C4-2B (cell line): Measurements from ENCODE around the gene ADGRG7.
A peak's percentile ranks its signal among the peaks of the same experiment; 100 is the strongest.

ENCODE experiments used
- H3K27ac ChIP-seq: fragments of 450-650 bp; 2 replicates; pipeline ENCODE4 v1.5.1; 2017
- CTCF ChIP-seq: fragments of 450-650 bp; conservative IDR thresholded peaks from 2 replicates; pipeline ENCODE4 v1.5.1; 2017; ENCODE audit warnings: mild to moderate bottlenecking
- ZFX ChIP-seq: fragments of 450-650 bp; IDR thresholded peaks from 2 replicates; pipeline ENCODE4 v1.6.1; 2017

ADGRG7 gene

DNA sequence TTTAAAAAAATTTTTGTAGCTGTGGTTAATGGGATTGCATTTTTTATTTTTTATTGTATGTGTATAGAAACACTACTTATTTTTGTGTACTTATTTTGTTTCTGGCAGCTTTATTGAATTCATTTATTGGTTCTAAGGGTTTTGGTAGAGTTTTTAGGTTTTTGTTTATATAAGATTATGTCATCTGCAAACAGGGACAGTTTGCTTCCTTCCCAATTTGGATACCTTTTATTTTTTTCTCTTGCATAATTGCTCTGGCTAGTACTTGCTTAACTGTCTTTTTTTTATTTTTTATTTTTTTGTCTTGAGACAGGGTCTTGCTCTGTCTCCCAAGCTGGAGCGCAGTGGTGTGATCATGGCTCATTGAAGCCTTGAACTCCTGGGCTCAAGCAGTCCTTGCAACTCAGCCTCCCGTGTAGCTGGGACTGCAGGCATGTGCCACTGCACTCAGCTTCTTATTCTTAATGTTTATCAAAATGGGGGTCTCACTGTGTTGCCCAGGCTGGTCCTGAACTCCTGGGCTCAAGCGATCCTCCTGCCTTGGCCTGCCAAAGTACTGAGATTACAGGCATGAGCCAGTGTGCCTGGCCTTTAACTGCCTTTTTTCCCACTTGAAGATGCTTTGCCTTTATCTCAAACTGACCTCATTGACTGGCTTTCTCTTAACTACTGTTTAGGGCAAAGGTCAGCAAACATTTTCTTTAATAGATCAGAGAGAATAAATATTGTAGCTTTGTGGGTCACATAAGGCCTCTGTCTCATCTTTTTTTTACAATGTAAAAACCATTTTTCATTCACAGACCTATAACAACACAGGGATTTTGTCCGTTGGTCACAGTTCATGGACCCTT is 108.5 kb downstream of the ADGRG7 start:
- TF ChIP-seq CTCF (no peak), ZFX (no peak)
- H3K27ac ChIP-seq, result peak overlapping the region; percentile 49

- no peak overlapping the region for H3K27ac ChIP-seq
- TF ChIP-seq CTCF, result no peak
- no peak for TF ChIP-seq ZFX
Measured at GRCh38 chr3:100719136-100719535, 109.7 kb downstream of the ADGRG7 start.

DNA sequence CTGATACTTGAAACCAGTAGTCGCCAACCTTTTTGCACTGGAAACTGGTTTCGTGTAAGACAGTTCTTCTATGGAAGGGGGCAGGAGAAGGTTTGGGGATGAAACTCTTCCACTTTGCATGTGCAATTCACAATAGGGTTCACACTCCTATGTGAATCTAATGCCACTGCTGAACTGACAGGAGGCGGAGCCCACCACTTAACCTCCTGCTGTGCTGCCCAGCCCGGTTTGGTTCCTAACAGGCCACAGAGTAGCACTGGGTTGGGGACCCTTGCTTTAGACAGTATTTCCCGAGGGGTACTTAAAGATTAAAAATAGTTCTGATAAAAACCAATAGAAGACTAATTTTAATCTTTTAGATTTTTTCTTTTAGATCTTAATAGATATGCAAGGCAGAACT is 111.0 kb downstream of the ADGRG7 start:
- no peak overlapping the region for H3K27ac ChIP-seq
- TF ChIP-seq ZFX, result no peak
- no peak for TF ChIP-seq CTCF

- TF ChIP-seq CTCF, result no peak
- no peak for TF ChIP-seq ZFX
- H3K27ac ChIP-seq, result no peak overlapping the region
Measured at GRCh38 chr3:100725935-100726513, 116.6 kb downstream of the ADGRG7 start.

DNA sequence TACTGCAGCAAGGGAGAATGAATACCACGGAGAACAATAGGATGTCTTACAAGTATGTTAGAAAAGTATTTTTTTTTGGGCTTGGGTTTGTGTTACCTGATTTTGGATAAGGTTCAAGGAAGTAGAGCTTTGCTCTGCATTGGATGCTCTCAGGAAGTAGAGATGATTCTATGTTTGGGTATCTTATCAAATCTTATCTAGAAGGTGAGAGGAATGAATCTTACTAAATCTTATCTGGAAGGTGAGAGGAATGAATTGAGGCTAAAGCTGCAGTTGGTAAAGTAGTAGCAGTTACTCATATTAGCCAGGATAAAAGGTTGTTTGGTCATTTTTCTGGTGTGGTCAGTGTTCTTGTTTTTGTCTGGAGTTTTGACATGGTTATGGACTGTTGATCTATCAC is 117.3 kb downstream of the ADGRG7 start:
- TF ChIP-seq ZFX (no peak), CTCF (no peak)
- H3K27ac ChIP-seq, result no peak overlapping the region

DNA sequence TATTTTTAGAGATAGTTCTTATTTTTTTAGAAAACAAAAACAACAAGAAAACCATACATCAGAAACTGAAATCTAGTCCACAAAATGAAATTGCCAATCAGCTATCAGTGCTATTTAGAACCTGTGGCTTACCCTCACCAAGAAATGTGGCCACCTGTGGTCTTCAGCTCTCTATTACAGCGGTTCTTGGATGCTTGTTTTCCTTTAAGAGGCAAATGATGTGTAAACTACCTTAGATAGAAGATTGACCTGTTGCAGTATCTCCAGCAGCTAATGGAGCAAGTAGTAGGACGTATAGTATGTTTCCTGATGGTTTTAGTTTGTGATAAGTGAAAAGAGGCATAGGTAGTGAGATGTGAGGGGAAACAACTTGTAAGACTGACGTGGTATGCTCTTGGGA is 121.1 kb downstream of the ADGRG7 start:
- no peak overlapping the region for H3K27ac ChIP-seq
- TF ChIP-seq ZFX, result no peak
- no peak for TF ChIP-seq CTCF

- TF ChIP-seq CTCF (no peak), ZFX (no peak)
- no peak overlapping the region for H3K27ac ChIP-seq
Measured at GRCh38 chr3:100732435-100732834, 123.0 kb downstream of the ADGRG7 start.
